SJCRH30 (cell line): ENCODE measurements around the gene HPSE2. TPM values are rescaled to one million over a fixed set of nuclear protein-coding genes. Genes with fewer than 3 reads are reported as not detected.
A peak's percentile ranks its signal among the peaks of the same experiment; 100 is the strongest.
"Not testable (repeated sequence)": the region's sequence is repeated elsewhere in the genome, so short reads cannot be mapped to it uniquely, and the experiment has no call there.

Experiments used
- DNase-seq, 2 experiments: peaks; one replicate each; pipeline ENCODE4 v3.0.0-alpha.2; 2015 to 2020
- H3K27ac ChIP-seq: fragments of 250-450 bp; sonication (Bioruptor Pico); 2 replicates; pipeline ENCODE4 v1.5.1; 2020; ENCODE audit warnings: mild to moderate bottlenecking, moderate library complexity
- H3K27me3 ChIP-seq: fragments of 250-450 bp; sonication (Bioruptor Pico); 2 replicates; pipeline ENCODE4 v1.5.1; 2020; ENCODE audit warnings: mild to moderate bottlenecking, moderate library complexity
- H3K36me3 ChIP-seq: fragments of 250-450 bp; sonication (Bioruptor Pico); 2 replicates; pipeline ENCODE4 v1.5.1; 2020; ENCODE audit warnings: mild to moderate bottlenecking, moderate library complexity
- H3K4me1 ChIP-seq: fragments of 250-450 bp; sonication (Bioruptor Pico); 2 replicates; pipeline ENCODE4 v1.5.1; 2020; ENCODE audit warnings: mild to moderate bottlenecking, moderate library complexity
- H3K4me3 ChIP-seq: fragments of 250-450 bp; sonication (Bioruptor Pico); 2 replicates; pipeline ENCODE4 v1.5.1; 2020; ENCODE audit warnings: mild to moderate bottlenecking, moderate library complexity
- H3K9me3 ChIP-seq: fragments of 250-450 bp; sonication (Bioruptor Pico); replicated peaks from 2 replicates; pipeline ENCODE4 v1.5.1; 2020; ENCODE audit warnings: mild to moderate bottlenecking, moderate library complexity
- total RNA-seq: library from RNA; depleted of rRNA; stranded (reverse); fragments of >200 nt; shearing (Covaris generic); gene quantifications from 2 replicates; pipeline ENCODE4 v1.2.3, GENCODE V29; 2014

The HPSE2 gene
- total RNA-seq, 1 experiment from 2014 or later = not detected

DNA sequence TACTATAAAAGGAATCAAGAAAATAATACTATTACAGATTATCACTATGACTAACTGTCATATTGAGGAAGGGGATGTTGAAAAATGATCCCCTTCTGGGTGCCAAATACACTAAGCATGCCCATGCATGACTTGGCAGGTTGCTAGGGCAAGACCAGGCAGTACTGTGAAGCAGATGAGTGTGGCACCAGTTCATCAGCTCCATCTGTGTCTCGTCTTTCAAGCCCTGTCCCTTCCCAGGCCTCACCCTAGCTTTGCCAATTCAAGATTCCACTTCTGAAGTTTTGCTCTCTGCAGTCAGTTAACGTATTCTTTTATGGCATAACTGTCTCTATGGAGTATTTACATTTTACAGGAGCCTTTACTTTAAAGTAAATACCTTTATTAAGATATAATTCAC, 653.3 kb downstream of the HPSE2 start:
- Histone ChIP-seq H3K4me1 (peaks cover 7% of the 10 kb centered on the region), H3K27ac (no peak overlapping the region), H3K4me3 (no peak overlapping the region), H3K9me3 (no peaks in the 10 kb centered on the region), H3K27me3 (no peaks in the 10 kb centered on the region), H3K36me3 (no peaks in the 10 kb centered on the region)
- DNase-seq = no peak

- Histone ChIP-seq H3K9me3 (no peaks in the 10 kb centered on the region), H3K4me3 (no peak overlapping the region), H3K27me3 (no peaks in the 10 kb centered on the region), H3K36me3 (no peaks in the 10 kb centered on the region), H3K4me1 (no peaks in the 10 kb centered on the region), H3K27ac (no peak overlapping the region)
- no peak for DNase-seq
Observed at GRCh38 chr10:98577578-98577977, 658.1 kb downstream of the HPSE2 start.

- Histone ChIP-seq H3K27ac (no peak overlapping the region), H3K9me3 (no peaks in the 10 kb centered on the region), H3K4me1 (no peaks in the 10 kb centered on the region), H3K27me3 (no peaks in the 10 kb centered on the region), H3K36me3 (no peaks in the 10 kb centered on the region), H3K4me3 (no peak overlapping the region)
- no peak for DNase-seq
Observed at GRCh38 chr10:98577168-98577567, 658.5 kb downstream of the HPSE2 start.

DNA sequence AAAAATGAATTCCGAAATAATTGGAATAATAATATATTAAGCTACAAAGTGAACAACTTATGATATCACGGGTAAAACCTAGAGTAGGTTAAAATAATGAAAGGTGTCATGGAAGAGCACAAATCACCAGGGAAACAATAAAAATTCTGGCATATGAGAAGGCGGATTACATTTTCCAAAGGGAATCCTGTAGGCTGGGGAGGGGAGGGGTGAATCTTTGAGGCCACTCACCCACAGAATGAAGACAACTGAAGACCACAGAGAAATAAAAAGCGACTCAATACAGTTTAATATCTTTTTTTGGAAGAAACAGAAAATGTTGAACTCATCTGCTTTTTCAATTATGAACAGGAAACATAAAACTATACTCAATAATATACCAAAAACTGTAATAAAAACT, 659.6 kb downstream of the HPSE2 start:
- Histone ChIP-seq H3K27me3 (no peaks in the 10 kb centered on the region), H3K4me3 (no peak overlapping the region), H3K9me3 (no peaks in the 10 kb centered on the region), H3K27ac (no peak overlapping the region), H3K36me3 (no peaks in the 10 kb centered on the region), H3K4me1 (no peaks in the 10 kb centered on the region)
- DNase-seq = no peak

GRCh38 chr10:98572594-98572993, 663.1 kb downstream of the HPSE2 start:
- Histone ChIP-seq H3K27ac (no peak overlapping the region), H3K36me3 (no peaks in the 10 kb centered on the region), H3K4me1 (no peaks in the 10 kb centered on the region), H3K9me3 (no peaks in the 10 kb centered on the region), H3K4me3 (no peak overlapping the region), H3K27me3 (no peaks in the 10 kb centered on the region)
- DNase-seq = no peak

DNA sequence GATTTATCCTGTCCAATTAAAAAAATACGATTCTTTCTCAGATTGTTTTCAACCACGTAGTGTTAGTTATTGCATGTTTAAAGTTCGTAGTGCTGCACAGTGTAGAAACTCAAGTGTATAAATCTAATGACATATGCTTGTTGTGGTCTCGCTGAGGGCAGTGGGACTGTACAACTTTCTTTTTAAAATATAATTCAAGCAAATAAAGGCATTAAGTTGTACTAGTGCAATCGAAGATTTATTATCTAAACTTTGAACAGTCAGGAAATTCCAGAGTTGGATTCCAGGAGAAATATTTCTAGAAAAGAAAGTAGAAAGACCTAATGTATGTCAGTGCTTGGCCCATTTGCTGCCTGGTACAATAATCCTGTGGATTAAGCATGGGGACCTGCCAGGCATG, 664.8 kb downstream of the HPSE2 start:
- H3K4me1 ChIP-seq = peaks cover 4% of the 10 kb centered on the region; the same call in 1 of the 2 replicates
- no peak overlapping the region for H3K27ac ChIP-seq
- H3K9me3 ChIP-seq = no peaks in the 10 kb centered on the region
- H3K4me3 ChIP-seq = no peak overlapping the region
- no peak for DNase-seq
- no peaks in the 10 kb centered on the region for H3K27me3 ChIP-seq
- no peaks in the 10 kb centered on the region for H3K36me3 ChIP-seq

GRCh38 chr10:98569853-98570252, 665.8 kb downstream of the HPSE2 start:
- Histone ChIP-seq H3K27ac (no peak overlapping the region), H3K9me3 (no peaks in the 10 kb centered on the region), H3K4me1 (peaks cover 4% of the 10 kb centered on the region; the same call in 1 of the 2 replicates), H3K36me3 (no peaks in the 10 kb centered on the region), H3K4me3 (no peak overlapping the region), H3K27me3 (no peaks in the 10 kb centered on the region)
- no peak for DNase-seq

DNA sequence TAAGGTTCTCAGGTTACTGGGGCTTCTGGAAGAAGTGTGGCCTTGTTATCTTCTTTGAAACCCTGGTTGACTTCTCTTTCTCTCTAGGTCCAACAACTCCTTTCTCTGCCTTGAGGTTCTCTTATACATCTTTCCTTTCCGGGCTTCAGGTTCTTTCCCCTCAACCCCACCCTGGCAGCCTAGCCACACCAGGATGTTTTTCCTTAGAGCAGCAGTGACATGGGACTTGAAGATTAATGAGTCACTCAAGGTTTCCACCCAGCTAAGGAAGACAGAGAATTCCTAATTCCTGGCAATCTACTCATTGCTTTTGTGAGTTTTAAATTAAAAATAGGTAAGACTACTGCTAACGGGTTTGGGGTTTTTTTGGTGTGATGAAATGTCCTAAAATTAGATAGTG, 667.1 kb downstream of the HPSE2 start:
- no peak overlapping the region for H3K27ac ChIP-seq
- no peaks in the 10 kb centered on the region for H3K9me3 ChIP-seq
- H3K4me3 ChIP-seq = no peak overlapping the region
- H3K4me1 ChIP-seq = peaks cover 4% of the 10 kb centered on the region; the same call in 1 of the 2 replicates
- DNase-seq = no peak
- no peaks in the 10 kb centered on the region for H3K27me3 ChIP-seq
- H3K36me3 ChIP-seq = no peaks in the 10 kb centered on the region

- Histone ChIP-seq H3K36me3 (no peaks in the 10 kb centered on the region), H3K27ac (no peak overlapping the region), H3K27me3 (no peaks in the 10 kb centered on the region), H3K4me3 (no peak overlapping the region), H3K9me3 (no peaks in the 10 kb centered on the region), H3K4me1 (peaks cover 4% of the 10 kb centered on the region; the same call in 1 of the 2 replicates)
- peak; percentile 20 to 56 for DNase-seq
Observed at GRCh38 chr10:98567391-98568133, 668.1 kb downstream of the HPSE2 start.

DNA sequence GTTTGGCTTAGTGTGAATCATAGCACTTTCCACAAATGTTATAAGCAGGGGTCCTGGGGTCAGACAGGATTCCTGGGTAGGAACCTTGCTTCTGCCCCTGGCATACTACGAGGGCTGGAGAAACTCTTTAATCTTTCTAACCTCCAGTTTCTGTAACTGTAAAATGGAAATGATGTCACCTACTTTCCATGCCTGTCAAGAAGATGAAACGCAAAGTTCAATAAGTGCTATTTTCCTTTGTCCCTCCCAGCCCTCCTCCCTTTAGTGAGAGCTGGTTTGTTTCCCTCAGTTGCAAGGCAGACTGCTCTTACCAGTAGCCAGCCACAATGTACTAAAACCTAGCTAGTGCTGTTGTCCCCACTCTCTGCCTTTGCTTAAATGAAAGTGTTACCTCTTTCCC, 671.8 kb downstream of the HPSE2 start:
- Histone ChIP-seq H3K4me3 (no peak overlapping the region), H3K27me3 (no peaks in the 10 kb centered on the region), H3K4me1 (peaks cover 9% of the 10 kb centered on the region), H3K9me3 (no peaks in the 10 kb centered on the region), H3K36me3 (no peaks in the 10 kb centered on the region), H3K27ac (no peak overlapping the region)
- DNase-seq = no peak

- DNase-seq = no peak
- H3K27ac ChIP-seq = no peak overlapping the region
- peaks cover 5% of the 10 kb centered on the region; the same call in 1 of the 2 replicates for H3K4me1 ChIP-seq
- H3K4me3 ChIP-seq = no peak overlapping the region
- H3K36me3 ChIP-seq = no peaks in the 10 kb centered on the region
- no peaks in the 10 kb centered on the region for H3K9me3 ChIP-seq
- H3K27me3 ChIP-seq = no peaks in the 10 kb centered on the region
Observed at GRCh38 chr10:98560565-98560964, 675.1 kb downstream of the HPSE2 start.

GRCh38 chr10:98556061-98556460, 679.6 kb downstream of the HPSE2 start:
- DNase-seq = no peak
- H3K27ac ChIP-seq = no peak overlapping the region
- no peaks in the 10 kb centered on the region for H3K27me3 ChIP-seq
- peaks cover 8% of the 10 kb centered on the region; the same call in 1 of the 2 replicates for H3K4me1 ChIP-seq
- H3K4me3 ChIP-seq = no peak overlapping the region
- H3K36me3 ChIP-seq = no peaks in the 10 kb centered on the region
- no peaks in the 10 kb centered on the region for H3K9me3 ChIP-seq

DNA sequence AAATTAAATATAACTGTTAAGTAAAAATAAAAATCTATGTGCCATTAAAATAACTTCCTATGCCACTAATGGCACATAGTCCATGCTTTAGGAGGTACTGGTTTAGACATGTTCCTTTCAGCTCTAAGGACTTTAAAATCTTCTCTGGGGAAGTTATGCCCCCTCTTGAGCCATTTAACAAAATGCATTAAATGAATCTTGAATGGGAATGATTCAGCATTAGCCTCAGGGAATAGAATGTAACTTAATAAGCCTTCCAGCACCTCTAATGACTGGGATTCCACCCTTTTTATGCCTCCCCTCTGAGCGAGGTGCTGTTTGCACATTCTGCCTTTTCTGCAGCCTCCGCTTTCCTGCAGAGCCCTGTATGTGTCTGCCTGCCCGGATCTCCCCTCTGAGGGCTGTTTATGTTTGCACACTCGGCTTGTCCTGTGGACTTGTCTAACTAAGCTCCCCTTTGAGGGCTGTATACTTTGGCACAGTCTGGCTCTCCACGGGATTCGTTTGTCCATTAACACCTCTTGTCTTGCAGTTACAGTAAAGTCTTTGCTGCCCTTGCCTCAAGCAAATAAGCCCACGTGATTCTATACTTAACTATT, 680.5 kb downstream of the HPSE2 start:
- H3K27ac ChIP-seq = no peak overlapping the region
- no peaks in the 10 kb centered on the region for H3K27me3 ChIP-seq
- H3K9me3 ChIP-seq = no peaks in the 10 kb centered on the region
- peaks cover 8% of the 10 kb centered on the region; the same call in 1 of the 2 replicates for H3K4me1 ChIP-seq
- no peak overlapping the region for H3K4me3 ChIP-seq
- DNase-seq = peak; percentile 26 to 44
- no peaks in the 10 kb centered on the region for H3K36me3 ChIP-seq

- not testable (repeated sequence) for H3K27me3 ChIP-seq, H3K9me3 ChIP-seq, H3K4me1 ChIP-seq, H3K36me3 ChIP-seq, H3K4me3 ChIP-seq, H3K27ac ChIP-seq, DNase-seq
Observed at GRCh38 chr10:98541561-98541960, 694.1 kb downstream of the HPSE2 start.

DNA sequence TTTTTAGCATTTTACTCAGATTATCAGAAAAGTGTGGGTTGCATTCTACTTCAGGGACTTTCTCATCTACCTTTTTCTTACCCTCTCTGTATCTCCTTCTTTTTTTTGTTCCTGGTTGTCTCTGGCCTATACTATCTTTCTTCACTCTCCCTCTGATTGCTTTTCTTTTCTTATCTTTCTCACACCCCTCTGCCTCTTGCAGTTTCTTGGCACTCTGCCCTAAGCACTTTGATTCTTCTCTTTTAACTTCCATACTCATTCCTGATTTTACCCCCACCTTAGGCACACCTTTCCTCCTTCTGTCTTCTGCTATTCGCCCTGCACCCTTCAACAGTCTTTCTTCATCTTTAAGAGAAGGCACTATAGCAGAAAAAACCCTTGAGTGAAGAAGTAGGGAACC, 696.1 kb downstream of the HPSE2 start:
- H3K4me3 ChIP-seq = no peak overlapping the region
- H3K27me3 ChIP-seq = no peaks in the 10 kb centered on the region
- no peaks in the 10 kb centered on the region for H3K4me1 ChIP-seq
- H3K36me3 ChIP-seq = no peaks in the 10 kb centered on the region
- no peaks in the 10 kb centered on the region for H3K9me3 ChIP-seq
- H3K27ac ChIP-seq = no peak overlapping the region
- no peak for DNase-seq

- Histone ChIP-seq H3K36me3 (no peaks in the 10 kb centered on the region), H3K4me3 (no peak overlapping the region)
Observed at GRCh38 chr10:98538472-98538871, 697.2 kb downstream of the HPSE2 start.

More at GRCh38 chr10:98538472-98538871, 697.2 kb downstream of the HPSE2 start:
- Histone ChIP-seq H3K9me3 (no peaks in the 10 kb centered on the region), H3K27ac (no peak overlapping the region), H3K4me1 (no peaks in the 10 kb centered on the region), H3K27me3 (no peaks in the 10 kb centered on the region)
- no peak for DNase-seq
